HG02588 (cell line): ENCODE measurements around the gene PLPP1.
A peak's percentile ranks its signal among the peaks of the same experiment; 100 is the strongest.

Experiments
- ATAC-seq: cut with Tn5 transposase; IDR thresholded peaks from one replicate; pipeline ENCODE4 v1.9.1; 2021; ENCODE audit warnings: mild to moderate bottlenecking, moderate library complexity; ENCODE audit not compliant: unreplicated experiment

The PLPP1 gene

GRCh38 chr5:55451976-55452375 is 82.8 kb downstream of the PLPP1 start:
- no peak for ATAC-seq

- no peak for ATAC-seq
Observed at GRCh38 chr5:55450050-55450765, 84.6 kb downstream of the PLPP1 start.

DNA sequence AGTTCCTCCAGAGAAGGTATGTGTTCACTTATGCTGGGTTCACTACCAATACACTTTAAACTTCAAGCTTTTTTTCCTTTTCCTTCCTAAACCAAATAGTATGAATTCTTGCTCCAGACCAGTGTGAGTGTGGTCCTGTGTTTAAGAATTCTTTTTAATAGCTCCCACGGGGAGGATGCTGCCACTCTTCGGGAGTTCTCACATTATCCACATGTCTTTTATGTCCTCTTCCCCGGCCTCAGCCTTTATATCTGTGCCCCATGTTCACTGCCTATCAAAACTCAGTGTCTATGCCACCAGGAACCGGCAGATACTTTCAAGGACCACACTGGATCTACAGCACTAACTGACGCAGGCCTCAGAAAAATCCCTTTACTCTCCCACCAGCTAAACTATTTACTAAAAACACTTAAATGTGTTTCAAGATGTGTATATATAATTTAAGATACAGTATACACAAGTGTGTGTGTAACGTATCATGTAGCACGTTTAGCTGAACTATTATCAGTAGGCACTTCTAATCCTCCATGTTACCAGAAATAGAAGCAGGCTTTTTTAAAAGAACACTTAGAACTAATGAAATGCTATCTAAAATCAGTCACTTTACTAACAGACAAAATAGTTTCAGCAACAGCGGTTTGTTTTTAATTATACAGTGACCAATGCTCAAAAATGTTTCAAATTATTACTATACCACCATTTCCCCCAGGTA is 88.0 kb downstream of the PLPP1 start:
- no peak for ATAC-seq

DNA sequence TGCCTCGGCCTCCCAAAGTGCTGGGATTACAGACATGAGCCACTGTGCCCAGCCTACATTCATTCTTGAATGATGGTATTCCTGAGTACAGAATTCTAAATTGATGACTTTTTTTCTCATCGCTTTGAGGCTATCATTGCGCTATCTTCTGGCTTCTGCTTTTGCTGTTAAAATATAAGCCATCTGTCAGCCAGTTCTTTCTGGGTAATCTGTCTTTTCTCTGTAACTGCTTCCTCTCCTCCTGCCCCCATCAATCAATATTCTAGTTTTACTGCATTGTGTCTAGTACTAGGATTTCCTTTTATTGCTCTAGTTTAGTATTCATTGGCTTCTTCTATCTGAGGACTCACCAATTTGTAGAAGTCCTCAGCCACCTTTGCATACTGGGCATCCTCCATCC is 89.0 kb downstream of the PLPP1 start:
- ATAC-seq: no peak

DNA sequence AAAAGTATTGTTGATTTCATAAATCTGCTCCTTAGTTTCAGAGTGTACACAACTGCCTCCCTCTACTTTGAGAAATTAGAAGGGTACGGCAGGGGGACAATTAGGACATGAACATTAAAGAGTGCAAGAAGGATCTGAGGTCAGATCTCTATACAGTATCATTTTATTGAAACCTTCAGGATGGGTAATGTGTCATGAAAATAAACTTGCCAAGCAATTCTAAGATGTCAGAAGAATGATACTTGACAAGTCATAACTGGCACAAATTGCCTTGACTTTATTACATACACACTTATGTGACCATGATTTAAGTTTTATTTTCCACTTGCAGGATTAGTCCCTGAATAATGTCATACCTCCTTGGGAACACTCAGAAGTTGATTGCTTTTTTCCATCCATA is 92.8 kb downstream of the PLPP1 start:
- ATAC-seq: no peak

DNA sequence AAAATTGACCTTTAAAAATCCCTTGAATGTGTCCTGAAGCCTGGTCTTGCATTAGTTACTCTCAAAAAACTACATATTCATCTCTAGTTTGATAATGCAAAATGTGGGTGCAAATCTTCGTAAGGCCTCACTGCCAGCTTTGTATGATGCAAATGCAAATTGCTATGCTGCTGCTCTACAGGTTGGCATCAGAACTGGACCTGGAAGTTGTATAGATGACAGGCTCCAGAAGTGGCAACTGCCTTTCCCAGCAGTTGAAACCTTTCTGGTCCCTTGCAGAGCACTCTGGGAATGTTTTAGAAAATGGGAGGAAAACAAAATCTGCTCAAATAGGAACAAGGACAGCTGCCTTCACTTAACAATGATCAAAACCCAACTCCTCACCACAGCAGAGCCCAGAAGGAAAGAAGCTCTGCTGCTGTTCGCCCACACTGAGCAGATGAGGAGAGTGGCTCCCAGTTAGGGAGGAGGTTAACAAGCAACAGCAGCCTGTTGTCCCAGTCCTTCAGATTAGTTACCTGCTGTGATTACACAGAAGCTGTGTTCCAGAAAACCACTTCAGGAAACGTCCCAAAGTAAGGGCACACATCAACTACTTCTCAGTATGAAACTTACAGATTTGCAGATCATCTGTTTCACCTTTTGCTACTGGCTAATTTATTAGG is 93.5 kb downstream of the PLPP1 start:
- no peak for ATAC-seq

- ATAC-seq: no peak
Observed at GRCh38 chr5:55440188-55440646, 94.5 kb downstream of the PLPP1 start.

- ATAC-seq: no peak
Observed at GRCh38 chr5:55438998-55439397, 95.8 kb downstream of the PLPP1 start.

- no peak for ATAC-seq
Observed at GRCh38 chr5:55437859-55438206, 96.9 kb downstream of the PLPP1 start.

GRCh38 chr5:55437452-55437851 is 97.3 kb downstream of the PLPP1 start:
- no peak for ATAC-seq

GRCh38 chr5:55432549-55432948 is 102.2 kb downstream of the PLPP1 start:
- no peak for ATAC-seq

- ATAC-seq: no peak
Observed at GRCh38 chr5:55429613-55430253, 105.0 kb downstream of the PLPP1 start.

DNA sequence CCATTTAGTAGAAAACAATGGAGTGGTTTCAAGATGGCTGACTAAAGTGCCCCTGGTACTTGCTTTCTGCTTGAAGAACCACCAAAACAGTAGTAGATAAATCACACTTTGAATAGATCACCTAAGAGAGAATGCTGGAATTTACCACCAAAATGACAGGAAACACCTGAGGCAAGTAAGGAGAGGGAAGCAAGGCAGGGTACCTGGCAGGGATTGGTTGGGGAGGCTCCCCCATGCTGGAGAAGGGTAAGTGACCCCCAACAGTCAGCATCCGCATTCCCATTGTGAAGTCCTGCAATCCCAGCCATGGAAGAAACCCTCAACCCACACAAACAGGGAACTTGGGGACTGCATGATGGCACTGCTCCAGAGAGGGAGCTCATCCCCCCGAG is 105.5 kb downstream of the PLPP1 start:
- ATAC-seq: no peak

- ATAC-seq: no peak
Observed at GRCh38 chr5:55427157-55427556, 107.6 kb downstream of the PLPP1 start.

GRCh38 chr5:55426455-55426854 is 108.3 kb downstream of the PLPP1 start:
- ATAC-seq: no peak

- peak; percentile 92 for ATAC-seq
Observed at GRCh38 chr5:55421074-55421529, 113.7 kb downstream of the PLPP1 start.

- ATAC-seq: no peak
Observed at GRCh38 chr5:55418994-55419968, 115.5 kb downstream of the PLPP1 start.

DNA sequence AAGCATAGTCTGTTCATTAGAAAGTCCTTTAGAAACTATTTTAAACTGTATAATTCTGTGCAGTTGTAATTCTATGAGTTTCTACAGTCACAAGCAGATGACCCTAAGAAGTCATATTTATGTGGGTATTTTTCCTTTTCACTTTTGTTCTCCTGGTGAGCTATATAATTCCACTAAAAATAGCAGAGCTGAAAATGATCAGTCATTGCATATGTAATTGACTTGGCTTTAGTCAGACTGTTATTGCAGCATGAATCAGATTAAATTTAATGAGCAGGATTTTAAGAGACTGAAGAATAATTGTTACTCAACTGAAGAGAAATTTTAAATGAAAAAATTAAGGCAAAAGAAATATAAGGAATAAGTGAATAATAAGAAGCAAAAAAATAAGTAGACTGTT is 118.5 kb downstream of the PLPP1 start:
- ATAC-seq: no peak

DNA sequence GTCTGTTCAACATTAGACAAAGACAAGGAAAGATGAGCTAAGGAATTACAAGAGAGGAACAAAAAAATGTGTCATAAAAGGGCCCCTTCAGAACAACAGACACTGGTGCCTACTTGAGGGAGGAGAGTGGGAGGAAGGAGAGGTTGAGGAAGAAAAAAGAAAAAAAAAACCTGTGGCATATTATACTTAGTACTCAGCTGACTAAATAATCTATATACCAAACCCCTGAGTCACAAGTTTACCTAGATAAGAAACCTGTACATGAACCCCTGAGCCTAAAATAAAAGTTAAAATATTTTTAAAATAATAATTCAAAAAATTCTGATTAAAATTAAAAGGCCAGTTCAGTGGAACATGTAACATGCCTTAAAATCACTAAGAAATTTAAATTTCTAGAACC is 119.7 kb downstream of the PLPP1 start:
- ATAC-seq: no peak

- ATAC-seq: no peak
Observed at GRCh38 chr5:55413644-55414043, 121.1 kb downstream of the PLPP1 start.
